Ishikawa (cell line): ENCODE measurements around the gene ISOC2.

ENCODE experiments used
- USF1 ChIP-seq: IDR thresholded peaks from 2 replicates; pipeline ENCODE4 v1.6.1; 2012
- YY1 ChIP-seq: IDR thresholded peaks from 2 replicates; pipeline ENCODE4 v1.6.1; 2012; ENCODE audit warnings: low read depth

- TF ChIP-seq YY1 (no peak), USF1 (peak; percentile 65)
Measured at GRCh38 chr19:55503502-55504251, 42.2 kb upstream of the ISOC2 start.
